ENCODE results near the gene NUTF2.

Gene NUTF2

DNA sequence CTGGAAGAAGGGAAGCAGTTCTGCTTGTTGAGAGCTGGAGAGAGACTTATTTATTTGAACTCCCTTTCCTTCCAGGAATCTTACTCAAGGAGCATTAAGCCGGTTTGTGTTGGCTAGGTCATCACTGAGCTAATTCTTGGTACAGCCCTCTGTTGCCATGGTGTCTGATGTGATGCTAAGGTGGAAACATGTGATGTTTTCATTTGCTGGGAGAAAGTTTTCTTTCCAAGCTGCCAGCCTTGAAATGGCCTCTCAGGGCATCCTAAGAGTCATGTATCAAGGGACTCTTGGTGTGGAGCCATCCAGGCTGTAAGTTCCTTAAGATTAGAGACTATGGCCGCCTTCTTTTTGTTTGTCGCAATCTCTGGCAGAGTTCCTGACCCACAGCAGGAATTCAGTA is 50.5 kb downstream of the NUTF2 start:
- TF ChIP-seq, protein P1, sequence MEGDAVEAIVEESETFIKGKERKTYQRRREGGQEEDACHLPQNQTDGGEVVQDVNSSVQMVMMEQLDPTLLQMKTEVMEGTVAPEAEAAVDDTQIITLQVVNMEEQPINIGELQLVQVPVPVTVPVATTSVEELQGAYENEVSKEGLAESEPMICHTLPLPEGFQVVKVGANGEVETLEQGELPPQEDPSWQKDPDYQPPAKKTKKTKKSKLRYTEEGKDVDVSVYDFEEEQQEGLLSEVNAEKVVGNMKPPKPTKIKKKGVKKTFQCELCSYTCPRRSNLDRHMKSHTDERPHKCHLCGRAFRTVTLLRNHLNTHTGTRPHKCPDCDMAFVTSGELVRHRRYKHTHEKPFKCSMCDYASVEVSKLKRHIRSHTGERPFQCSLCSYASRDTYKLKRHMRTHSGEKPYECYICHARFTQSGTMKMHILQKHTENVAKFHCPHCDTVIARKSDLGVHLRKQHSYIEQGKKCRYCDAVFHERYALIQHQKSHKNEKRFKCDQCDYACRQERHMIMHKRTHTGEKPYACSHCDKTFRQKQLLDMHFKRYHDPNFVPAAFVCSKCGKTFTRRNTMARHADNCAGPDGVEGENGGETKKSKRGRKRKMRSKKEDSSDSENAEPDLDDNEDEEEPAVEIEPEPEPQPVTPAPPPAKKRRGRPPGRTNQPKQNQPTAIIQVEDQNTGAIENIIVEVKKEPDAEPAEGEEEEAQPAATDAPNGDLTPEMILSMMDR (IDR thresholded peaks at IDR 0.05) = no peak
- Histone ChIP-seq H3K27ac (peak overlapping the region; percentile 52 to 68), H3K4me3 (no peak overlapping the region), H3K9me3 (no peaks in the 10 kb centered on the region), H3K36me3 (peaks cover 0 to 10% (median 0%) of the 10 kb centered on the region in 3 donors), H3K4me1 (peaks cover 0 to 51% (median 35%) of the 10 kb centered on the region in 4 donors), H3K27me3 (no peaks in the 10 kb centered on the region)
- peak; percentile 75 to 83 for DNase-seq
- intact Hi-C loops (cut with DNase I; ENCODE audit: low total_unique reads) = no loop called here

DNA sequence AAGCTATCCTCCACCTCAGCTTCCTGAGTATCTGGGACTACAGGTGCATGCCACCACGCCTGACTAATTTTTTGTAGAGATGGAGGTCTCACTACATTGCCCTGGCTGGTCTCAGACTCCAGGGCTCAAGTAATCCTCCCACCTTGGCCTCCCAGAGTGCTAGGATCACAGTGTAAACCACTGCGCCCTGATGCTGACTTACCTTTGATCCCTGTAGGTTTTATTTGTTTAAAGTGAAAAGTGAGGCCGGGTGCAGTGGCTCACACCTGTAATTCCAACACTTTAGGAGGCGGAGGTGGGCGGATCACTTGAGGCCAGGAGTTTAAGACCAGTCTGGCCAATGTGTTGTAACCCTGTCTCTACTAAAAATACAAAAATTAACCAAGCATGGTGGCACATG is 55.0 kb downstream of the NUTF2 start:
- Histone ChIP-seq H3K9me3 (no peaks in the 10 kb centered on the region), H3K27ac (no peak overlapping the region), H3K27me3 (no peaks in the 10 kb centered on the region), H3K4me1 (peaks cover 0 to 16% (median 11%) of the 10 kb centered on the region in 4 donors), H3K4me3 (no peak overlapping the region), H3K36me3 (peaks cover 0 to 22% (median 0%) of the 10 kb centered on the region in 3 donors)
- intact Hi-C loops (cut with DNase I; ENCODE audit: low total_unique reads) = no loop called here
- DNase-seq = no peak
- TF ChIP-seq, protein P1 (IDR thresholded peaks at IDR 0.05) = no peak

DNA sequence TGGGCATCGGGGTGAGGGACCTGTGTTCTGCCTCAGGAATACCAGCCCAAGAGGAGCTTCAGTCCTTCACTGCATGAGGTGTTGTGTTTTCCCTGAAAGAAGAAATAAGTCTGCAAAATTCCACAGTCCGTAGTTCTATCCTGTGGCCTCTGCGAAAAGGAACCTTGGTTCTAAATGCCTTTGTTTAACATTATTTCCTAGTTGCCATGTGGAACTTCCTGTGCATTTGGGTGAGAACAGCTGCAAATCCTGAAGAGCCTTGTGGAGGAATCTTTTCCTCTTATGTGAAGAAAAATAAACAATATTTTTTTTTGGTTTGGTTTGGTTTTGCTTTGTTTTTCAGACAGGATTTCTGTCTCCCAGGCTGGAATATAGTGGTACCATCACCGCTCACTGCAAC is 56.1 kb downstream of the NUTF2 start:
- Histone ChIP-seq H3K4me3 (no peak overlapping the region), H3K4me1 (peaks cover 0 to 5% (median 3%) of the 10 kb centered on the region in 4 donors), H3K9me3 (no peaks in the 10 kb centered on the region), H3K27me3 (no peaks in the 10 kb centered on the region), H3K27ac (no peak overlapping the region), H3K36me3 (peaks cover 0 to 22% (median 0%) of the 10 kb centered on the region in 3 donors)
- TF ChIP-seq, protein P1 (IDR thresholded peaks at IDR 0.05) = no peak
- intact Hi-C loops (cut with DNase I; ENCODE audit: low total_unique reads) = no loop called here
- no peak for DNase-seq

DNA sequence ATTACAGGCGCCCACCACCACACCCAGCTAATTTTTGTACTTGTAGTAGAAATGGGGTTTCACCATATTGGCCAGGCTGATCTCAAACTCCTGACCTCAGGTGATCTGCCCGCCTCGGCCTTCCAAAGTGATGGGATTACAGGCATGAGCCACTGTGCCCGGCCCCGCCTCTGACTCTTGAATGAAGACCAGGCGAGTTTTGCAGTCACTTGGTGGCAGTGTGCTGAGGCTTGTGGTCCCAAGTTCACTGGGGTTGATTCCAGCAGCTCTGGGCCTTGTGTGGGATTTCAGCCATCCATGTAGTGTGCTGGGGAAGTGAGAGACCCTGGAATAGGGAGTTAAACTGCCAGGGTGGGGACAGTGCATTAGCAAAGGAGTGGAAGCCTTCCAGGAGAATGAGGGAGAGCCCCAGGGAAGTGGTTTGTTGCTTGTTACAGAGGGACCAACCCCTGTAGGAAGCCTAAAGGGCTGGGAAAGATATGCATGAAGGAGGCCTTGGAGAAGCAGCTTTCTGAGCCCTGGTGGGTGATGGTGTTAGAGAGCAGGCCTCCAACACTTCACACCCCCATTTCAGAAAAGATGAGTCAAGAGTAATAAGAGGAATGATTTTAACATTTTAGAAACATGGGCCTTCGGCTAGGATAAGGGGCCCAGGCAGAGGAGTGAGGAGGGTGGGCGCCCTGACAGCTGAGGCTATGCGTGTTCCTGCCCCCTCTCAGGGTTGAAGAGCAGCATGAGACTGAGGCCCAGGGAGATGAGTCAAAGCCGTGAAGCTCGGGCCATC is 60.9 kb downstream of the NUTF2 start:
- intact Hi-C loops (cut with DNase I; ENCODE audit: low total_unique reads) = no loop called here
- Histone ChIP-seq H3K36me3 (peaks cover 26 to 44% (median 28%) of the 10 kb centered on the region in 3 donors), H3K4me3 (no peak overlapping the region), H3K4me1 (no peaks in the 10 kb centered on the region), H3K9me3 (no peaks in the 10 kb centered on the region), H3K27ac (no peak overlapping the region), H3K27me3 (no peaks in the 10 kb centered on the region)
- TF ChIP-seq, protein P1 (IDR thresholded peaks at IDR 0.05) = no peak
- DNase-seq = no peak

DNA sequence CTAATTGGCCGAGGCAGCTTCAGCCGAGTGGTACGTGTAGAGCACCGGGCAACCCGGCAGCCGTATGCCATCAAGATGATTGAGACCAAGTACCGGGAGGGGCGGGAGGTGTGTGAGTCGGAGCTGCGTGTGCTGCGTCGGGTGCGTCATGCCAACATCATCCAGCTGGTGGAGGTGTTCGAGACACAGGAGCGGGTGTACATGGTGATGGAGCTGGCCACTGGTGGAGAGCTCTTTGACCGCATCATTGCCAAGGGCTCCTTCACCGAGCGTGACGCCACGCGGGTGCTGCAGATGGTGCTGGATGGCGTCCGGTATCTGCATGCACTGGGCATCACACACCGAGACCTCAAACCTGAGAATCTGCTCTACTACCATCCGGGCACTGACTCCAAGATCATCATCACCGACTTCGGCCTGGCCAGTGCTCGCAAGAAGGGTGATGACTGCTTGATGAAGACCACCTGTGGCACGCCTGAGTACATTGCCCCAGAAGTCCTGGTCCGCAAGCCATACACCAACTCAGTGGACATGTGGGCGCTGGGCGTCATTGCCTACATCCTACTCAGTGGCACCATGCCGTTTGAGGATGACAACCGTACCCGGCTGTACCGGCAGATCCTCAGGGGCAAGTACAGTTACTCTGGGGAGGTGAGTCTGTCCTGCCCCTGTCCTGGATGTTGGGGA is 62.5 kb downstream of the NUTF2 start:
- intact Hi-C loops (cut with DNase I; ENCODE audit: low total_unique reads) = no loop called here
- peaks cover 26 to 42% (median 28%) of the 10 kb centered on the region in 3 donors for H3K36me3 ChIP-seq
- no peaks in the 10 kb centered on the region for H3K4me1 ChIP-seq
- H3K27ac ChIP-seq = no peak overlapping the region
- H3K9me3 ChIP-seq = no peaks in the 10 kb centered on the region
- H3K4me3 ChIP-seq = no peak overlapping the region
- TF ChIP-seq, protein P1 (IDR thresholded peaks at IDR 0.05) = no peak
- no peak for DNase-seq
- no peaks in the 10 kb centered on the region for H3K27me3 ChIP-seq
